Measurements from ENCODE around the gene CCL26.
"Not testable (repeated sequence)": the region's sequence is repeated elsewhere in the genome, so short reads cannot be mapped to it uniquely, and the experiment has no call there.

The CCL26 gene

DNA sequence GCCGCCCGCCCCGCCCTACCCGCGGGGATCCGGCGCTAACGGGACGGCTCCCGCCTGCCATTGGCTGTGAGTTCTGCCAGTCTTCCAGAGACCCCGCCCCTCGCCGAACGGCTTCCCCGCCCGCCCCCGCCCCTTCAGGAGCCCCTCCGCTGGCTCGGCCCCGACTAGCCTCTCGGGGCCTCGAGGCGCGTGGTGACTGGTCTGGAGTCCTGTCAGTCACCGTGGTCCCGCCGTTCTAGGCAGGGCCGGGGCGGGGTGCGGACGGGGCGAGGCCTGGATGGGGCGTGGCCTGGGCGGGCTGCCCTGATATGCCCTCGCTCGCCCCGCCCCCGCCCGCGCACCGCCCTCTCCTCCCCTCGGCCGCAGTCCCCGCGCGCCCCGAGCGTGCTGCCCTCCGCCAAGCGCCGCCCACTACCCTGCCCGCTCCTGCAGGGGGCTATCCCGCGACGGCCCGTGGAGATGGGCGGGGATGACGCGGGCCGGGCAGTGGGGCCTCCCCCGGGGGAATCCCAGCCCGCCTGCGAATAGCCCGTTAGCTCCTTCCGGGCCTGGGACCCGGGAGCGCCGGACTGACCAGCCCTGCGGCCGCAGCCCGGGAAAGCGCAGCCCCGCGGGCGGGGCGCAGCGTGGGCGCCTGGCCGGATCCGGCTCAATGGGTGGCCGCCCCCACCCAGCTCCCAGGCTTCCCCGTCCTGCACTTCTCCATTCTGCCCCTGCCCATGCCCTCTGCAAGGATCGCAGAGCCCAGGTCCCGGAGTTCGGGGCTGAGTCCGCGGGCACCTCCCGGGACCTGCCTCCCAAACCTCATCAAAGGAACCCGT lies 32.8 kb downstream of the CCL26 start:
- peak; percentile 99 for DNase-seq (ENCODE audit: low spot score)

DNA sequence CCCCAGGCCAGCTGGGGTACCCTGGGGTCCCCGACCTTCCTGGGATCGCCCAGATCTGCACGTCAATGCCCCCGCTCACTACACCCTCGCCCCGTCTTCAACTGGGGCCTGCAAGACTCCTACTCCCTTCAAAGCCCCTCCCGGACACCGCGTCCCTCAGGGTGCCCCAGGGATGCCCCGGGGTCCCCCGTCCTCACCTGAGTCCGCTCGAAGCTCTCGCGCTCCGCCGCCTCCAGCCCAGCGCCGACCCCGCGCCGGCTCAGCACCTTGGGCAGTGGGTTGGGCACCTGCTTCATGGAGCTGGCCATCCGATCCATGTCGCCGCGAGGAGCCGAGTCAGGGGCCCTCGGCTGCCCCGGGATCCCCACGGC lies 33.4 kb downstream of the CCL26 start, which contains the start of gene HIP1:
Gene HIP1 (minus strand): TSS at position 338 of the 371 bp plus-strand sequence. CDS start 21 bp downstream, at position 317.
- DNase-seq (ENCODE audit: low spot score): no peak

DNA sequence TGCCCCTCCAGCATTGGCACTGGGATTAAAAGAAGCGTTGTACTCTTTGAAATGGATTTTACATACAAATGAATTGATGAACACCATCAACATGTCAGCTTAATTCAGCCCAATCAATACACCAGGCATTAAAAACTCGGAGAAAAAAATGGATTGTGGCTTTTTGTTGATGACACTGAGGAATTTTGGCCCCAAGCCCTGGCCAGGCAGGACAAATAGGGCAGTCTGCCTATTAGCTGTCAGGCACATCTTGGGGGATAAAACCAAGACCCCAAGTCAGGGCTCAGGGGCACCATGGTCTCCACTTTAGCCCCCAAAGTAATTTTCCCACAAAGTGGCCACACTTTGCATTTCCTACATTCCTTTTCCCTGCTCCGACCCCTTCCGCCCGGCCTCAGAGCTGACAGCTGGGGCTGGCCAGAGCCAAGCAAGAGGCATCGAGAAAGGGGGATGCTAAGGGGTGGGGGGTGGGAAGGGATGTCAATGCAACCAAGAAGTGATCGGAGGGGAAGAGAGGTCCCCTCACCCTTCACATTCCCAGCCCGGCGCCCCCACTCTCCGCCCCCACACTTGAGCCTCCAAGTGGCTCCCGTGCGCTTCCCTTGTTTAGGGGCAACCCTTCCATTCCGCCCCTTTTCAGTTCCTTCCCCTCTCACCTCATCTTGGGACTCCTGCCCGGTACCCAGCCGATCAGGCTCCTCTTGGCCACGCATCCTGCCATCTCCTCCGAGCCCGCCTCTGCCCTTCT lies 34.0 kb downstream of the CCL26 start:
- DNase-seq (ENCODE audit: low spot score): no peak

GRCh38 chr7:75735581-75736350 lies 36.2 kb downstream of the CCL26 start:
- DNase-seq (ENCODE audit: low spot score): no peak

GRCh38 chr7:75734586-75735458 lies 37.2 kb downstream of the CCL26 start:
- no peak for DNase-seq (ENCODE audit: low spot score)

- no peak for DNase-seq (ENCODE audit: low spot score)
Measured at GRCh38 chr7:75732764-75733630, 39.0 kb downstream of the CCL26 start.

GRCh38 chr7:75732016-75732521 lies 39.9 kb downstream of the CCL26 start:
- no peak for DNase-seq (ENCODE audit: low spot score)

DNA sequence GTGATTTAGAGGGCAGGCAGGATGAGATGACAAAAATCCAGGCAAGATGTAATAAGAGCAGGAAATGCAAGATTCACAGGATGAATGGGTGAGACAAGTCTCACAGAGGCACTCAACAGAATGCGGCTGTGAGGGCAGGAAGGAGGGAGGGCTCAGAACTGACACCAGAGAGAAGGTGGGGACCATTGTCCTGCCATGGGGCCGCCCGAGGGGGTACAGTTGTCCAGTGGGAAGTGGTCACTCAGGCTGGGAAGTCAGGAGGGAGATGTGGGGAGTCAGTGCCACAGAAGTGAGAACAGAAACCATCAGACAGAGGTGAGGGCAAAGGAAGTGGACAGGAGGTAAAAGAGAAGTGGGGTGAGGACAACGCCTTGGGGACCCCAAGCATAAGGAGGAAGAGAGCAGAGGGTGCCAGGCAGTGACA lies 42.1 kb downstream of the CCL26 start:
- no peak for DNase-seq (ENCODE audit: low spot score)

- DNase-seq (ENCODE audit: low spot score): no peak
Measured at GRCh38 chr7:75727881-75728593, 44.0 kb downstream of the CCL26 start.

DNA sequence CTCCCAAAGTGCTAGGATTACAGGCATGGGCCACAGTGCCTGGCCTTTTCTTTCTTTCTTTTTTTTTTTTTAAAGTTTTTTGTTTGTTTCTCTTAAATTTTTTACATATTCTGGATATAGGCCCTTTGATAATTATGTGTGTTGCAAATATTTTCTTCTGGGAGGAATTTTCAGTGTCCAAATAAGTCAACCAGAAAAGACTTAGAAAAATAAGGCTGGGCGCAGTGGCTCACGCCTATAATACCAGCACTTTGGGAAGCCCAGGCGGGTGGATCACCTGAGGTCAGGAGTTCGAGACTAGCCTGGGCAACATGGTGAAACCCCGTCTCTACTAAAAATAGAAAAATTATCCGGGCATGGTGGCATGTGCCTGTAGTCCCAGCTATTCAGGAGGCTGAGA lies 44.7 kb downstream of the CCL26 start:
- DNase-seq (ENCODE audit: low spot score): not testable (repeated sequence)

GRCh38 chr7:75725306-75725705 lies 46.7 kb downstream of the CCL26 start:
- no peak for DNase-seq (ENCODE audit: low spot score)

GRCh38 chr7:75723444-75723843 lies 48.6 kb downstream of the CCL26 start:
- DNase-seq (ENCODE audit: low spot score): no peak

DNA sequence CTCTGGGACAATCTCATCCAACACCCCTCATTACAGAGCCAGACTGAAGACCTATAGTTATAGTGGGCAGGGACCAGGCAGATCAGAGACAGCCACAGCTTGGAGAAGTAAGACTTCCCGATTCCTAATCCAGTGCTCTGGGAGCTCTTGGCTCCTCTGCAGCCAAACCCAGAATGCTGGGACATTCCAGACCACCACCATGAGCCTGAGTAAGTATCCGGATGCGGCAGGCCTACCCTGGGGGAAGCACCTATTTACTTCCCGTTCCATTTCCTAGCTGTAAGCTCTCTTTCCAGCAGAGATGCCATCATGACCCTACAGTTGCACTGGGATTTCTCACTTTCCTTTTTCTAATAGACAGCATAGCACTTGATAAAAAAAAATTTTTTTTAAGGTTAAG lies 49.6 kb downstream of the CCL26 start:
- no peak for DNase-seq (ENCODE audit: low spot score)

DNA sequence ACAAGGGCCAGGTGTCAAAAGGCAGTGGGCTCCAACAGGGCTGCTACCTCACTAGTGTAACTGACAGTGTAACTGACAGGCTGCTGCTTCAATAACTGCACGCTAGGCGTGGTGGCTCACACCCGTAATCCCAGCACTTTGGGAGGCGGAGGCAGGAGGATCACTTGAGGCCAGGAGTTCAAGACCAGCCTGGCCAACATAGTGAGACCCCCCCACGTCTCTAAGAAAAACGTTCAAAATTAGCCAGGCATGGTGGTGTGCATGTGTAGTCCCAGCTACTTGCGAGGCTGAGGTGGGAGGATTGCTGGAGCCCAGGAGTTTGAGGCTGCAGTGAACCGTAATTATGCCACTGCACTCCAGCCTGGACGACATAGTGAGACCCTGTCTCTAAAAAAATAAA lies 50.1 kb downstream of the CCL26 start:
- not testable (repeated sequence) for DNase-seq (ENCODE audit: low spot score)

- DNase-seq (ENCODE audit: low spot score): no peak
Measured at GRCh38 chr7:75721426-75721825, 50.6 kb downstream of the CCL26 start.

DNA sequence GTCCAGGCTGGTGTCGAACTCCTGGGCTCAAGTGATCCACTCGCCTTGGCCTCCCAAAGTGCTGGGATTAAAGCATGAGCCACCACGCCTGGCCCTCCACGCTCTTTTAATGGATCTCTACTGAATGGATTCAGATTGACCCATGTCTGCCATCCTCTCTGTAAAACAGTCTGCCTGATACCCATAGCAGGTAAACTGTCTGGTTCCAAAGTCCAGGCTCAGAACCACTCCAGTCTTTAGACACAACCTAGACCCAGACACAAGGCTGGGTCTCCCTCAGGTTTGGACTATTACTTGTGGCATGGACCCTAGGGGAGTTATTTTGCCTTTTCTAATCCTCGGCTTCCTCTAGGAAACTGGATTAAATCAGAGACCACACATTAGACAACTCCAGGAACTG lies 52.4 kb downstream of the CCL26 start:
- DNase-seq (ENCODE audit: low spot score): no peak
